ENCODE results near the gene LRFN4. TPM values are rescaled to one million over a fixed set of nuclear protein-coding genes. Genes with fewer than 3 reads are reported as not detected.

LRFN4 gene
- total and polyA plus RNA-seq, 2 donors (not counting 3 experiments of a cell fraction or from before 2014, with no cell fraction given), result 22.3 to 37.4 TPM

DNA sequence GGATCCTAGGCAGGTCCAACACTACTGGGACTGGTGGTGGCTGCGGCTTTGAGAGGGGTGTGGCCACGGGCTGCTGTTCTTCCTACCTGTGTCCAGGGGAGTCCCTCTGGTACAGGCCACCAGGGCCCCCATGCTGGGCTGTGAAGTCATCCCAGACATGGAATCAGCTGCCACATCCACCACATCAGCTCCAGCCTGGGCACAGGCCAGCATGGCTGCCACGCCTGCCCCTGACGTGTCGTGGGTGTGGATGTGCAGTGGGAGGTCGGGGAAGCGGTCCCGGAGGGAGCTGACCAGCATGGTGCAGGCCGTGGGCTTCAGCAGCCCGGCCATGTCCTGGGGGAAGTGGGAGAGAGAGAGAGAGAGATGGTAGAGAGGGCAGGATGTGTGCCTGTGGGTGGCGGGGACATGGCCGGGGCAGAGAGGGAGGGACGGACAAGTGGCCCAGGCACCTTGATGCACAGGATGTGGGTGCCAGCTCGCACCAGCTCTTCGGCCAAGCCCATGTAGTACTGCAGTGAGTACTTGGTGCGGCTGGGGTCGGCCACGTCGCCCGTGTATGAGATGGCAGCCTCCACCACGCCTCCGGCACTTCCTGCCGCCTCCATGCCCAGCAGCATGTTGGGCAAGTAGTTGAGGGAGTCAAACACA is 6.2 kb upstream of the LRFN4 start:
- peaks cover 0 to 9% of the 10 kb centered on the region in 2 experiments for H3K36me3 ChIP-seq (ENCODE audit: control insufficient read depth in 2 of 2, extremely low read depth in 1 of 2, insufficient read depth in 2 of 2, low read length in 2 of 2)
- H3K9ac ChIP-seq (replicated peaks; ENCODE audit: extremely low read depth, insufficient read depth, low read length), result no peak overlapping the region
- POLR2A ChIA-PET, result no interaction called here
- no peaks in the 10 kb centered on the region for H3K9me1 ChIP-seq (replicated peaks; ENCODE audit: control insufficient read depth, extremely low read depth, insufficient read depth, low read length)
- no peaks in the 10 kb centered on the region for H3K9me3 ChIP-seq (replicated peaks; ENCODE audit: control insufficient read depth, insufficient read depth, low read length)
- H4K20me1 ChIP-seq (replicated peaks; ENCODE audit: control insufficient read depth, extremely low read depth, insufficient read depth, low read length), result no peaks in the 10 kb centered on the region
- CTCF ChIA-PET, result interaction anchor here (1.3 to 2.4 kb wide), 2 partner anchors 125 to 176 kb away, joined by 4 to 12 read pairs; partner anchors contain the start of gene C11orf86
- dilution Hi-C loops (cut with MboI; ENCODE audit: extremely low pct_ligation_motif_present, low sequenced_read_pairs), result no loop called here
- no peak overlapping the region for H3K27ac ChIP-seq (ENCODE audit: insufficient read depth, low read depth, low read length)
- FAIRE-seq, result no peak
- H2AFZ ChIP-seq (ENCODE audit: low read depth, low read length), result no peak overlapping the region
- BruUV-seq (replicated peaks), result no TSS peak
- H3K27me3 ChIP-seq (ENCODE audit: control insufficient read depth in 2 of 2, insufficient read depth in 2 of 2, low read length in 2 of 2), result no peaks in the 10 kb centered on the region
- H3K79me2 ChIP-seq (ENCODE audit: control insufficient read depth, insufficient read depth, low read length), result no peaks in the 10 kb centered on the region
- no peak overlapping the region for H3K4me2 ChIP-seq (ENCODE audit: insufficient read depth, low read length)
- H3K4me3 ChIP-seq (replicated peaks in 1 of 3; ENCODE audit: insufficient read depth in 1 of 3, low read depth in 1 of 3, low read length in 3 of 3), result no peak overlapping the region
- no peak for TF ChIP-seq JUN (IDR thresholded peaks at IDR 0.05; ENCODE audit: borderline replicate concordance, insufficient read depth, insufficient read length, low read depth)
- TF ChIP-seq, protein P1, sequence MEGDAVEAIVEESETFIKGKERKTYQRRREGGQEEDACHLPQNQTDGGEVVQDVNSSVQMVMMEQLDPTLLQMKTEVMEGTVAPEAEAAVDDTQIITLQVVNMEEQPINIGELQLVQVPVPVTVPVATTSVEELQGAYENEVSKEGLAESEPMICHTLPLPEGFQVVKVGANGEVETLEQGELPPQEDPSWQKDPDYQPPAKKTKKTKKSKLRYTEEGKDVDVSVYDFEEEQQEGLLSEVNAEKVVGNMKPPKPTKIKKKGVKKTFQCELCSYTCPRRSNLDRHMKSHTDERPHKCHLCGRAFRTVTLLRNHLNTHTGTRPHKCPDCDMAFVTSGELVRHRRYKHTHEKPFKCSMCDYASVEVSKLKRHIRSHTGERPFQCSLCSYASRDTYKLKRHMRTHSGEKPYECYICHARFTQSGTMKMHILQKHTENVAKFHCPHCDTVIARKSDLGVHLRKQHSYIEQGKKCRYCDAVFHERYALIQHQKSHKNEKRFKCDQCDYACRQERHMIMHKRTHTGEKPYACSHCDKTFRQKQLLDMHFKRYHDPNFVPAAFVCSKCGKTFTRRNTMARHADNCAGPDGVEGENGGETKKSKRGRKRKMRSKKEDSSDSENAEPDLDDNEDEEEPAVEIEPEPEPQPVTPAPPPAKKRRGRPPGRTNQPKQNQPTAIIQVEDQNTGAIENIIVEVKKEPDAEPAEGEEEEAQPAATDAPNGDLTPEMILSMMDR (IDR thresholded peaks at IDR 0.05; ENCODE audit: extremely low read depth in 1 of 2, insufficient read depth in 1 of 2, low read depth in 1 of 2, low read length in 2 of 2), result no peak
- TF ChIP-seq FOS (IDR thresholded peaks at IDR 0.05; ENCODE audit: borderline replicate concordance, insufficient read depth, low read length), result no peak
- no peak for TF ChIP-seq POLR2AphosphoS5 (IDR thresholded peaks at IDR 0.05; ENCODE audit: insufficient read depth, low read depth, low read length)
- TF ChIP-seq EZH2 (IDR thresholded peaks at IDR 0.05; ENCODE audit: borderline replicate concordance, low read depth, low read length, severe bottlenecking), result no peak
- TF ChIP-seq, protein P2, sequence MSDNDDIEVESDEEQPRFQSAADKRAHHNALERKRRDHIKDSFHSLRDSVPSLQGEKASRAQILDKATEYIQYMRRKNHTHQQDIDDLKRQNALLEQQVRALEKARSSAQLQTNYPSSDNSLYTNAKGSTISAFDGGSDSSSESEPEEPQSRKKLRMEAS (IDR thresholded peaks at IDR 0.05; ENCODE audit: insufficient read depth, insufficient read length), result no peak
- DNase-seq (ENCODE audit: low read depth, low spot score), result no peak
- intact Hi-C loops (cut with micrococcal nuclease), result no loop called here
- peaks cover 12% of the 10 kb centered on the region for H3K4me1 ChIP-seq (ENCODE audit: control insufficient read depth, extremely low read depth, insufficient read depth, low read length)
